Stimulated activated CD4-positive, alpha-beta T cell treated with anti-CD3 and anti-CD28 coated beads, Interleukin-4, amount 100 ng/mL, for 1 hour (primary cell): Measurements from ENCODE around the gene FXYD2.

Source experiments
- DNase-seq: peaks from one replicate; pipeline ENCODE4 v3.0.0-alpha.2; 2020

FXYD2 gene

GRCh38 chr11:117857734-117858414 lies 33.3 kb upstream of the FXYD2 start:
- no peak for DNase-seq

- no peak for DNase-seq
Measured at GRCh38 chr11:117855912-117856651, 31.5 kb upstream of the FXYD2 start.

DNA sequence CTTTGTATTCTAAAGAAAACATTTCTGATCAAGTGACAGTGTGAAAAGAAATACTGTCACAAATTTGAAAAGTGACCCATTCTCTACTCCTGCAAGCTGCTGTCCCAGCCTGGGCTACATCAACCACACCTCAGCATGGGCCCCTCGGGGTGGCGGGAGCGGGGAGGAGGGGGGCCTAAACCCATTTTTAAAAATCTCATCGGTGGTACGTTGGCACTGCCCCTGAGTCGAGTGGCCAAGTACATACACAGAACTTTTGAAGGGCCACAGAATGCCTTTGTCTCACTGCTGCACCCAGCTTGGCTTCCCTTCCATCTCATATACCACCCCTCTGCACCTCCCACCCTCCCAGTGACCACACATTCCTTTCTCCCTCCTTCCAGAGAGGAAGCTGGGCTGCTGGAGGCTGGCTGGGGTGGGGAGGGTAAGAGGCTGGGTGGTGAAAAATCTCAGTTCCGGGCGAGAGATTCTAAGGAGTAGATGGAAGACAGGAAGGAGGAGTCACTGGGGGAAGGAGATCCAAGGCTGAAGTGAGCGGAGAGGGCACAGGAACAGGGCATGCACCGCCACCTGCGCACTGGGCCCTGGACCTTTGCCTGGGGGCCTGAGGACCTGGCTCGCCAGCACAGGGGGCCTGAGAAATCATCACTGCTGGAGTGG lies 30.8 kb upstream of the FXYD2 start:
- no peak for DNase-seq

- no peak for DNase-seq
Measured at GRCh38 chr11:117852309-117852708, 27.8 kb upstream of the FXYD2 start.

DNA sequence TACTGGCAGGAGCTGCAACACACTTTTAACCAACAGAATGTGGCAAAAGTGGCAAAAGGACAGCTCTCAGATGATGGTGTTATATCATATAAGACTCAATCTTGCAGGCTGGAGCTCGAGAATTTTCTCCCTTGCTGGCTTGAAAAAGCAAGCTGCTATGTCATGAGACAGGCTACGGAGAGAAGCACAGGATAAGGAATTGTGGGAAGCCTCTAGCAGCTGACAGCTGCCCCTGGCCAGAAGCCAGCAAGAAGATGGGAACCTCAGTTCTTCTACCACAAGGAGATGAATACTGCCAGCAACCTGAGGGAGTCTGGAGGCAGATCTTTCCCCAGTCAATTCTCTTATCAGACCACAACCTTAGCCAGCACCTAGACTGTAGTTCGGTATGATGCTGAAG lies 27.3 kb upstream of the FXYD2 start:
- no peak for DNase-seq

- DNase-seq: no peak
Measured at GRCh38 chr11:117851106-117851505, 26.6 kb upstream of the FXYD2 start.

GRCh38 chr11:117849781-117850414 lies 25.4 kb upstream of the FXYD2 start:
- DNase-seq: no peak

- DNase-seq: peak; percentile 85
Measured at GRCh38 chr11:117843666-117844484, 19.3 kb upstream of the FXYD2 start.

GRCh38 chr11:117842131-117842941 lies 17.8 kb upstream of the FXYD2 start:
- DNase-seq: no peak

- DNase-seq: no peak
Measured at GRCh38 chr11:117841551-117842031, 17.0 kb upstream of the FXYD2 start.

- no peak for DNase-seq
Measured at GRCh38 chr11:117840881-117841550, 16.5 kb upstream of the FXYD2 start.

DNA sequence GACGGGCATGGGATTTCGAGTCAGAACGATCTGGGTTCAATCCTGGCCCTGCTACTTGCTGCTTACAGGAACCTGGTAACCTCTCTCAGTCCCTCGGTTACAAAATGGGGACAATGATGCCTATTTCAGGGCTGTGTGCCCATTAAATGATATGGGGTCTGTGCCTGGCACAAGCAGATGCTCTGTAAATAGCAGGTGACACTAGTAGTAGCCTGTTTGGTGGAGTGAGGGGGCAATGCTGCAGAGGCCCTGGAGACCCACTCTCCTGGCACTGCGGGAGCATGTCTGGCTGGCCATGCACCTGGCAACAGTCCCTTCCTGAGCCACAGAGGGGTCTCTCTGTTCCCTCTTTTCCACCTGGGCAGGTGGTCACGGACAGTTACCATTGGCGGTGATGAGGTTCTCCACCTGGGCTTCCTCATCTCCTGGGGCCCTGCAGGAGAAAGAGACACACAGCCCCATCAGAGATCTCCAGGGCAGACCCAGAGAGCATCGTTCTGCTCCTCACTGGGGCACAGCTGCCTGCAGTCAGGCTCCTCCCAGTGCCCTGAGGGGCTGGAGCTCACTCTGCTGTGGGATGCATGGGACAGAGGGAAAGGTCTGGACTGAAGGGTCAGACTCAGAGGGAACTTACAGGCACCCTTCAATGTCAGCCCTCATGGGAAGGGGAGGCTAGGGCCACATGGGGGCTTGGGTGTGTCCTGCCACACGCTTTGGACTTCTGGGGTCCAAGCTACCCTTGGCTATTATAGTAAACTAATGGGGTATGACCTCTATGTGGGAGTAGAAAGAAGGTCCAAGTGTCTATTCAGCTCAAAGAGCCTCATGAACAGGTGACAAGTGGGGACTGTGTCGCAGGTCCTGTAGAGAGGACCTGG lies 15.6 kb upstream of the FXYD2 start:
- no peak for DNase-seq

DNA sequence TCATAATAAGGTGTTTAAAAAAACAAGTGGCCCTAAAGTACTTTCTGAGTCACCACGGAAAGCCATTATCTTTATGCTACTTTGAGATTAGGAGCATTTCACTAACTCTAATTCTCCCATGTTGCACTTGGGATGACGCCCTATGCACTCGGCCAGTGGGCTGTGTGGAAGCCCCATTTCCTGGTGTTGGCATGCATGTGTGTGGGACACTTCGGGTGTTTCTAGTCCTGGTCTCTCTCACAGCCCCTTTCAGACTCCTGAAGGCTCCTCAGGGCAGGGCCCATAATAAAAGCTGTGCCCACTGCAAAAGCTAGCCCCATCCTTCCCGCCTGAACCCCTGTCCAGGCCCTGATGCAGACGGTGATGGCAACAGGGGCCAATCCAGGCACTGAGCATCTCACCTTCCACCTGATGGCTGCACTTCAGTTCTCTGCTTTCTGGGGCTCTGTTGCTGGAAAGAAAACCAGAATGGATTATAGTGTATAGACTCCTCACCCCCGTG lies 14.9 kb upstream of the FXYD2 start:
- no peak for DNase-seq

DNA sequence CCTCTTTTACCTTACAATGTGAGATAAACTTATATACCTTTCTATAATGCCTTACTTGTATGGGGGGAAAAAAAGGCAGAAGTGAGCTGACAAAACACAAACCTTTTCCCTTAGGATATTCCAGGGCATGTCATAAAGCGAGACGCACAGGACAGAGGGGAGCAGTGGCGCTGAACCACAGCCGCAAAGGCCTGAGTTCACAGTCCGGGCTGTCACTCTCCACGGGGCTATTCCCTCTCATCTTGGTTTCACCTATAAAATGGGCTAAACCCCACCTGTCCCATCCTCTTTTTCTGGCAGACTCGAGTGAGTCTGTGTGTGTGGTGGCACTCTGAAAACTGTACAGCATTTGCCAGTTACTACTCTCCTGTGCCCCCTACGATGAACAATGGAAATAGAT lies 14.4 kb upstream of the FXYD2 start:
- no peak for DNase-seq

- DNase-seq: no peak
Measured at GRCh38 chr11:117837791-117838190, 13.2 kb upstream of the FXYD2 start.

GRCh38 chr11:117837070-117837776 lies 12.7 kb upstream of the FXYD2 start:
- no peak for DNase-seq

GRCh38 chr11:117836077-117836960 lies 11.8 kb upstream of the FXYD2 start:
- no peak for DNase-seq

DNA sequence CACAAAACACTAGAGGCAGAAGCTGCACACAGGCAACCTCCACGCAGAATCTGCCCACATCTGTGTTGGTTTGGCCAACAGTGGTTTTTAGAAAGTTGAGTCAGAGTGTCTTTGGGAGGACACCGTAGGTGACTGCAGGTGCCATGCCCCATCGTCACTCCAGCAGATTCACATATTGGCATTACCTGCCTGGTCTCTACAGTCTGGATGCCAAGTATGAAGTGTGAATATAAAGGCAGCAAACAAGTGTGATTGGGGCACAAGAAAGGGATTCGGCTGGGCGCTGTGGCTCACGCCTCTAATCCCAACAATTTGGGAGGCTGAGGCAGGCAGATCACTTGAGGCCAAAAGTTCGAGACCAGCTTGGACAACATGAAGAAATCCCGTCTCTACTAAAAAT lies 11.0 kb upstream of the FXYD2 start:
- DNase-seq: no peak
